Measurements from ENCODE around the gene DEFB132. TPM values are rescaled to one million over a fixed set of nuclear protein-coding genes. Genes with fewer than 3 reads are reported as not detected.
A peak's percentile ranks its signal among the peaks of the same experiment; 100 is the strongest.

DEFB132 gene
- total and polyA plus RNA-seq, 2 of the 13 experiments (the other 11 are each of a cell fraction or from before 2014, with no cell fraction given) = not detected

GRCh38 chr20:290084-290831, 32.7 kb downstream of the DEFB132 start, which contains the start of gene C20orf96 (continued):
- 0 out of 2 replicates have a peak, but pooled peaks have one; percentile 36 for TF ChIP-seq ZSCAN30 (CRISPR knock-in tag; IDR thresholded peaks at IDR 0.05)
- TF ChIP-seq IRF1 (CRISPR knock-in tag; IDR thresholded peaks at IDR 0.05; ENCODE audit: low read depth) = no peak
- TF ChIP-seq ATAD3A (CRISPR knock-in tag; IDR thresholded peaks at IDR 0.05) = no peak
- peak; percentile 77 for TF ChIP-seq POLR2G (IDR thresholded peaks at IDR 0.05; ENCODE audit: low read depth, low read length)
- no peak for TF ChIP-seq GMEB2 (CRISPR knock-in tag; IDR thresholded peaks at IDR 0.05; ENCODE audit: low read depth)
- TF ChIP-seq ZNF546 (CRISPR knock-in tag; conservative IDR thresholded peaks at IDR 0.05) = peak; percentile 30; the same call in 1 of the 2 replicates
- no peak for TF ChIP-seq ERF (CRISPR knock-in tag; IDR thresholded peaks at IDR 0.05)
- no peak for TF ChIP-seq BCLAF1 (IDR thresholded peaks at IDR 0.05)
- no peak for TF ChIP-seq ZNF138 (CRISPR knock-in tag; IDR thresholded peaks at IDR 0.05; ENCODE audit: low read depth)
- no peak for TF ChIP-seq SP1 (IDR thresholded peaks at IDR 0.05)
- TF ChIP-seq SP1 (CRISPR knock-in tag; IDR thresholded peaks at IDR 0.05) = peak; percentile 61
- no peak for TF ChIP-seq PITX1 (CRISPR knock-in tag; IDR thresholded peaks at IDR 0.05)
- TF ChIP-seq HOXA3 (CRISPR knock-in tag; IDR thresholded peaks at IDR 0.05) = peak; percentile 50
- no peak for TF ChIP-seq SNAI1 (CRISPR knock-in tag; IDR thresholded peaks at IDR 0.05; ENCODE audit: borderline replicate concordance)
- TF ChIP-seq KAT8 (CRISPR knock-in tag; IDR thresholded peaks at IDR 0.05) = peak; percentile 50; the same call in 1 of the 2 replicates
- TF ChIP-seq ZSCAN20 (CRISPR knock-in tag; IDR thresholded peaks at IDR 0.05; ENCODE audit: borderline replicate concordance) = no peak
- no peak for TF ChIP-seq SCMH1 (CRISPR knock-in tag; IDR thresholded peaks at IDR 0.05; ENCODE audit: borderline replicate concordance)
- TF ChIP-seq ZSCAN12 (CRISPR knock-in tag; IDR thresholded peaks at IDR 0.05) = no peak
- TF ChIP-seq ZBTB7B (CRISPR knock-in tag; IDR thresholded peaks at IDR 0.05) = 0 out of 2 replicates have a peak, but pooled peaks have one; percentile 8
- no peak for TF ChIP-seq HNRNPUL1 (IDR thresholded peaks at IDR 0.05; ENCODE audit: low read depth, low read length)
- no peak for TF ChIP-seq ZBTB20 (CRISPR knock-in tag; IDR thresholded peaks at IDR 0.05; ENCODE audit: borderline replicate concordance, low read depth)
- TF ChIP-seq ZNF510 (CRISPR knock-in tag; IDR thresholded peaks at IDR 0.05; ENCODE audit: low read depth) = no peak
- no peak for TF ChIP-seq ZNF484 (CRISPR knock-in tag; IDR thresholded peaks at IDR 0.05; ENCODE audit: borderline replicate concordance, low read depth)
- peak; percentile 72 for TF ChIP-seq GATAD1 (CRISPR knock-in tag; IDR thresholded peaks at IDR 0.05)
- peak; percentile 36; the same call in 1 of the 2 replicates for TF ChIP-seq NR2F2 (IDR thresholded peaks at IDR 0.05; ENCODE audit: borderline replicate concordance, low read depth)
- TF ChIP-seq ZNF383 (CRISPR knock-in tag; IDR thresholded peaks at IDR 0.05; ENCODE audit: borderline replicate concordance) = no peak
- peak; percentile 68; the same call in 1 of the 2 replicates for TF ChIP-seq ZNF605 (CRISPR knock-in tag; IDR thresholded peaks at IDR 0.05)
- TF ChIP-seq KLF6 (CRISPR knock-in tag; IDR thresholded peaks at IDR 0.05) = no peak

Measured in HepG2 (cell line).